ENCODE data around the gene GPR3. TPM values are rescaled to one million over a fixed set of nuclear protein-coding genes. Genes with fewer than 3 reads are reported as not detected.
"Not testable (repeated sequence)": the region's sequence is repeated elsewhere in the genome, so short reads cannot be mapped to it uniquely, and the experiment has no call there.

Gene GPR3
- total RNA-seq, 4 donors from 2014 or later: 0.36 to 0.81 TPM; not detected in 2

DNA sequence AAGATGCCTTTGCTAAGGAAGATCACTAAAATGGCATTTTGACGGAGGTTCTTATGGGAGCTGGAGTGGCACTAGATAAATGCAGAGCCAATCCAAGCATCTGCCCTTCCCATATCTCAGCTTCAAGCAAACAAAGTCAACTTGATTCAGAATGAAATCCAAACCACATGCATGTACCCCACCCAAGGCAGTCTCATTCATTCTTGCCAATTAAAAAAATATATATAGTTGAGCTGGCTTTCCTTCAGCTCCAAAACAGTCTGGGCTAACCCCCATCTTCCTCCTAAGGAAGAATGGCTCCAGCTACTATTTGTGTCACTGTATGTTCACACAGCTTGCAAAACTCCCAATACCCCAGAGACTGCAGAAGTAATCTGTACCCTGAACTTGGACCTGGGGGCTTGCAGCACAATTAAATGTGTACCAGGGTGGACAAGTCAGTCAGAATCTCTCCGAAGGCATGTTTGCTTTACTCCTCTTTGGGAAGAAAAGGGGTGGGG, 35.4 kb downstream of the GPR3 start:
- no peaks in the 10 kb centered on the region for H3K27me3 ChIP-seq
- H3K27ac ChIP-seq: peak overlapping the region; percentile 78
- DNase-seq (ENCODE audit: low spot score in 2 of 2): no peak
- H3K4me3 ChIP-seq: peak overlapping the region; percentile 31
- TF ChIP-seq, protein P1, sequence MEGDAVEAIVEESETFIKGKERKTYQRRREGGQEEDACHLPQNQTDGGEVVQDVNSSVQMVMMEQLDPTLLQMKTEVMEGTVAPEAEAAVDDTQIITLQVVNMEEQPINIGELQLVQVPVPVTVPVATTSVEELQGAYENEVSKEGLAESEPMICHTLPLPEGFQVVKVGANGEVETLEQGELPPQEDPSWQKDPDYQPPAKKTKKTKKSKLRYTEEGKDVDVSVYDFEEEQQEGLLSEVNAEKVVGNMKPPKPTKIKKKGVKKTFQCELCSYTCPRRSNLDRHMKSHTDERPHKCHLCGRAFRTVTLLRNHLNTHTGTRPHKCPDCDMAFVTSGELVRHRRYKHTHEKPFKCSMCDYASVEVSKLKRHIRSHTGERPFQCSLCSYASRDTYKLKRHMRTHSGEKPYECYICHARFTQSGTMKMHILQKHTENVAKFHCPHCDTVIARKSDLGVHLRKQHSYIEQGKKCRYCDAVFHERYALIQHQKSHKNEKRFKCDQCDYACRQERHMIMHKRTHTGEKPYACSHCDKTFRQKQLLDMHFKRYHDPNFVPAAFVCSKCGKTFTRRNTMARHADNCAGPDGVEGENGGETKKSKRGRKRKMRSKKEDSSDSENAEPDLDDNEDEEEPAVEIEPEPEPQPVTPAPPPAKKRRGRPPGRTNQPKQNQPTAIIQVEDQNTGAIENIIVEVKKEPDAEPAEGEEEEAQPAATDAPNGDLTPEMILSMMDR (IDR thresholded peaks at IDR 0.05): no peak
- TF ChIP-seq POLR2A (IDR thresholded peaks at IDR 0.05) (no peak), POLR2AphosphoS5 (IDR thresholded peaks at IDR 0.05) (no peak), EP300 (IDR thresholded peaks at IDR 0.05) (no peak)
- H3K36me3 ChIP-seq: peaks cover 19% of the 10 kb centered on the region
- WGBS: 67% methylated on average over 2 of the region's 2 CpGs
- peaks cover 80% of the 10 kb centered on the region for H3K4me1 ChIP-seq
- no peaks in the 10 kb centered on the region for H3K9me3 ChIP-seq

DNA sequence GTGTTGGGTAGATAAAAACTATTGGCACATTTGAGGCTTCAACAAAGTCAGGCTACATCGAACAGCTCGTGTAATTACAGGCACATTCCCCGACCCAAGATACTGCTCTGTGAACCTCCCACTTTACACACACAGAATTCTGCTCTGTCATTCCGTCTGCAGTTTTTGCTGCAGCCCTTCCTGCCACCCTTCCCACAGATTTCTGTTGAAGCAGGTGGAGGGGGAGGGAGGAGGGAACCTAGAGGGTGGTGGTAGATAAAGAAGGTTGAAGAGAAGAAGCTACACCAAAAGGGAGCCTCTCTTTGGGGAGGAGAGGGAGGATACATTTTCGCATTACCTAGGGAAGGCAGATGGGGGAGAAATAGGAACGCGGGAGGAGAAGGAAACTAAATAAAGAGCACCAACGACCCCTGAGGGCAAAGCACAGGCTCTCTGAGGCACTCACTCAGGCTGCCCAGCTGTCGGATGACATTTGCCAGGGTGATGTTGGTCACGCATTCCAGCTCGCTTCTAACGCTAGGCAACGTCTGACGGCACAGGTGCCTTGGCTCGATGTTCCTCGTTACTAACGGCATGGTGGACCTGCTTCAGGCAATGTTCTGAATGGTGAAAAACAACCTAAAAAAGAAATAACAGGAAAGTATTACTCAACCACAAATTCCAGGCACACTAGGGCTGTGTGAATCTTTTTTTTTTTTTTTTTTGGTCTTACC, 36.0 kb downstream of the GPR3 start:
- H3K9me3 ChIP-seq: no peaks in the 10 kb centered on the region
- peak; percentile 50 for TF ChIP-seq EP300 (IDR thresholded peaks at IDR 0.05)
- TF ChIP-seq POLR2A (IDR thresholded peaks at IDR 0.05): no peak
- H3K27me3 ChIP-seq: no peaks in the 10 kb centered on the region
- H3K36me3 ChIP-seq: peaks cover 19% of the 10 kb centered on the region
- H3K27ac ChIP-seq: peak overlapping the region; percentile 78
- peaks cover 78% of the 10 kb centered on the region for H3K4me1 ChIP-seq
- H3K4me3 ChIP-seq: peak overlapping the region; percentile 31
- no peak for DNase-seq (ENCODE audit: low spot score in 2 of 2)
- 20% methylated on average over 17 of the region's 17 CpGs for WGBS

DNA sequence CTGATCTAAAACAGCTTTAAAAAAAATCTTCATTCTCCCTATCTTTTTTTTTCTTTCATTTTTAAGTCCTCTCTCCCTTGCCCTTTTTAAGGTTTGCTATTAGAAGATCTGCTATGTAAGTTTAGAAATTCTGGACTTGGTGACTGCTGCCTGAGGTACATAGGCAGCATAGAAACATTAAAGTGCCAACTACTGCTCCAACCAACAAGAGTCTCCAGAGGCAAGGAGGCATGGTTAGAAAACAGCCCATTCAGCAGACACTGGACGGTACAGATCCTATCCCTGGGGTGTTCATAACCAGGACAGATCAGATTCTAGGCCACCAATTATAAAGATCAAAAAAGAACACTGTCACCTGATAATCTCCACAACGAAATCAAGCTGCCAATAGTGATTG, 36.6 kb downstream of the GPR3 start:
- Histone ChIP-seq H3K27ac (peak overlapping the region; percentile 78), H3K36me3 (peaks cover 19% of the 10 kb centered on the region), H3K4me3 (peak overlapping the region; percentile 31), H3K9me3 (no peaks in the 10 kb centered on the region), H3K4me1 (peaks cover 77% of the 10 kb centered on the region), H3K27me3 (no peaks in the 10 kb centered on the region)
- TF ChIP-seq, protein P1 (IDR thresholded peaks at IDR 0.05): no peak
- TF ChIP-seq POLR2A (IDR thresholded peaks at IDR 0.05) (no peak), POLR2AphosphoS5 (IDR thresholded peaks at IDR 0.05) (no peak), EP300 (IDR thresholded peaks at IDR 0.05) (no peak)
- WGBS: 21% methylated on average over 2 of the region's 2 CpGs
- DNase-seq (ENCODE audit: low spot score in 2 of 2): no peak

DNA sequence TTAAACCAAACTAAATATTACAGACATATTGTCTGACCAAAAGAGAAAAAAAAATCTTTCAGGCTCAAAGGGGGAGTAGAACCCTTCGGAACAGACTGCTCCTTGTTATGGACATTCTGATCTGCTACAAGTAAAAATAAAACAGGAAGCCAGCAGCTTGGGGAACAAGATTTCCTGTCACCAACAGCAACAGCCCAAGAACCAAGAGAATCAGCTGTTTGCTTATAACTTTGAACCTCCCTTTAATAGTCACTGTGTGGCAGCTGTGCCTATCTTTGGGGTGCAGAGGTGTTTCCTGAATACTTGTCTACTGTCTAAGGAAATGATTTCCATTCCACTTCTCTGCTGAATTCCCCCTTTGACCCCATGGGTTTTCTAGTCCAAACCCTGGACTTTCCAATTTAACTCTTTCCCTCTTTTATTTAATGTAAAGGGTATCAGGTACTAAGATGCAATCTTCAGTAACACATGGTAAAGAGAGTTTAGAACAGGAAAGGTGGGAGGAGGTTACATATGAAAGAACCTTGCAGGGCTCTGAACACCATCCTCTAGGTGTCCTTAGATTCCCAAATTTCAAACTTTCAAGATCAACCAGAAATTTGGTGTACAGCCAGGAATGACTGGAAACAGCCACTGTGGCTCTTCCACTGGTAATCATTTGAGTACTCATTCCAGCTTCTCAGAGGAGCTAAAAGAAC, 38.6 kb downstream of the GPR3 start:
- peak overlapping the region; percentile 78 for H3K27ac ChIP-seq
- H3K4me3 ChIP-seq: peak overlapping the region; percentile 5
- no peaks in the 10 kb centered on the region for H3K27me3 ChIP-seq
- 38% methylated on average over 1 of the region's 1 CpG for WGBS
- peaks cover 89% of the 10 kb centered on the region for H3K4me1 ChIP-seq
- no peak for DNase-seq (ENCODE audit: low spot score in 2 of 2)
- TF ChIP-seq POLR2AphosphoS5 (IDR thresholded peaks at IDR 0.05): no peak
- TF ChIP-seq EP300 (IDR thresholded peaks at IDR 0.05): no peak
- TF ChIP-seq, protein P1 (IDR thresholded peaks at IDR 0.05): no peak
- TF ChIP-seq POLR2A (IDR thresholded peaks at IDR 0.05): no peak
- no peaks in the 10 kb centered on the region for H3K9me3 ChIP-seq
- H3K36me3 ChIP-seq: peaks cover 15% of the 10 kb centered on the region

DNA sequence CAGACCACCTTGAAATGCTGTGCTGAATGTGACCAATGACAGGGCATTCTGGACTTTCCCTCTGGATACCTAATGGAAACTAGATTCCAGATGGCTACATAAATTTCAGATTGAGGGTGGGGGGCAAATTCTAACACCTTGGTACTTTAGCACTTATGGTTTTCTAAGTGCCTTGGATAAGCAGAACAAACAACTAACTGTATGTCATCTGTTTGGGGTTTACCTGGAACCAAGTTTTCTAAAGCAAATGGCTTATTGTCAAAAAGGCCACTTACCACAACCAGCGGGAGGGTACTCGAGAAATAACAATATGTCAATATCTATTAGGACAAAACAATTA, 39.1 kb downstream of the GPR3 start:
- Histone ChIP-seq H3K4me3 (no peak overlapping the region), H3K9me3 (no peaks in the 10 kb centered on the region), H3K4me1 (peaks cover 89% of the 10 kb centered on the region), H3K27ac (peak overlapping the region; percentile 78), H3K36me3 (peaks cover 13% of the 10 kb centered on the region), H3K27me3 (no peaks in the 10 kb centered on the region)
- TF ChIP-seq POLR2AphosphoS5 (IDR thresholded peaks at IDR 0.05): no peak
- TF ChIP-seq POLR2A (IDR thresholded peaks at IDR 0.05): no peak
- no peak for TF ChIP-seq EP300 (IDR thresholded peaks at IDR 0.05)
- TF ChIP-seq, protein P1 (IDR thresholded peaks at IDR 0.05): no peak
- no peak for DNase-seq (ENCODE audit: low spot score in 2 of 2)
- 87% methylated on average over 2 of the region's 2 CpGs for WGBS

DNA sequence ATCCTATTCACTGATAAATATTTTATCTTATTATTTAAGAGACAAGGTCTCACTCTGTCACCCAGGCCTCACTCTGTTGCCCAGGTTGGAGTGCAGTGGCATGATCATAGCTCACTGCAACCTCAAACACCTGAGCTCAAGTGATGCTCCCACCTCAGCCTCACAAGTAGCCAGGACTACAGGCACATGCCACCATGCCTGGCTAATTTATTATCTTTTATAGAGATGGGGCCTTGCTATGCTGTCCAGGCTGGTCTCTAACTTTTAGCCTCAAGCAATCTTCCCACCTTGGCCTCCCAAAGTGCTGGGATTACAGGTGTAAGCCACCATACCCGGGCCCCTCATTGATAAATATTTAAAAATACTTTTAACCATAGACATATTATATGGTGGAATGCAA, 40.3 kb downstream of the GPR3 start:
- not testable (repeated sequence) for H3K4me3 ChIP-seq; H3K36me3 ChIP-seq; H3K9me3 ChIP-seq; H3K27ac ChIP-seq; H3K27me3 ChIP-seq; DNase-seq (ENCODE audit: low spot score in 2 of 2)
- WGBS: 96% methylated on average over 1 of the region's 1 CpG
- H3K4me1 ChIP-seq: peaks cover 89% of the 10 kb centered on the region
